GM11168 (cell line): ENCODE measurements around the gene SDK1.

Experiments used
- in situ Hi-C: fragments of 300-500 bp; cut with MboI; formaldehyde crosslinking; loops from one replicate; pipeline ENCODE4 v1.12.0; 2022; ENCODE audit warnings: low sequenced_read_pairs; ENCODE audit not compliant: unreplicated experiment

SDK1 gene

DNA sequence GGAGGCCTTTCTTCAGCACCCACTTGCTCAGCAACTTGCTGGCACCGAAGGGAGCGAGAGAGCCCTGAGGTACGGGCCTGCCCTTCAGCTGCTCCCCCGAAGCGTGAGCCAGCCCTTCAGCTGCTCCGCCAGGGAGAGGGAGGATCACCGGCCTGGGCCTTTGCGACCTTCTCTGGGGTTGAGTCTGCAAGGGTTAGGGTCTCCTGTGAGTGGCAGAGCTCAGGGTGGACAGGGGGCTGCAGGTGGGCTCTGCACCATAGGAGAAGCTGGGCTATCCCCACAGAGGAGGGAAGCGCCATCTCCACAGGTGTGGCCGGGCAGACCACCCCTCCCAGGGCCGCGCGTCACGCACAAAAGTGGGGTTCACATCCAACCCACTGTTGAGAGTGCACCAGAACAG lies 890.5 kb downstream of the SDK1 start:
- in situ Hi-C loops, result no loop called here

DNA sequence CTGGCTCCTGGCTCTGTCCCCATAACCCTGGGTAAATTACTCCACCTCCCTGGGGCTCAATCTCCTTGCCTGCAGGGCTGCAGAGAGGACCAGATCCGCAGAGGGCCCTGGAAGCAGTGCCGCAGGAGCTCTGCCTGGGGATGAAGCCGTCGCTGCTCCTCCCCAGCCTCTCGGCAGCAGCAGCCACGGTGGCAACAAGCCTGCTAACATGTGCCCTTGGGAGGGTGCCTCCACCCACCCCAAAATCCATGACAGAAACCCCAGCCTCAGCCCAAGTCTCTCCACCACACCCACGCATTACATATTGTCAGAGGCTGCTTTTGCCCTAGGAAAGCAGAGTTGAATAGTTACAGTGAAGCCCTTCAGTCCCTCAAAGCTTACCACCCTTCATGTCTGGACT lies 894.6 kb downstream of the SDK1 start:
- in situ Hi-C loops, result no loop called here

DNA sequence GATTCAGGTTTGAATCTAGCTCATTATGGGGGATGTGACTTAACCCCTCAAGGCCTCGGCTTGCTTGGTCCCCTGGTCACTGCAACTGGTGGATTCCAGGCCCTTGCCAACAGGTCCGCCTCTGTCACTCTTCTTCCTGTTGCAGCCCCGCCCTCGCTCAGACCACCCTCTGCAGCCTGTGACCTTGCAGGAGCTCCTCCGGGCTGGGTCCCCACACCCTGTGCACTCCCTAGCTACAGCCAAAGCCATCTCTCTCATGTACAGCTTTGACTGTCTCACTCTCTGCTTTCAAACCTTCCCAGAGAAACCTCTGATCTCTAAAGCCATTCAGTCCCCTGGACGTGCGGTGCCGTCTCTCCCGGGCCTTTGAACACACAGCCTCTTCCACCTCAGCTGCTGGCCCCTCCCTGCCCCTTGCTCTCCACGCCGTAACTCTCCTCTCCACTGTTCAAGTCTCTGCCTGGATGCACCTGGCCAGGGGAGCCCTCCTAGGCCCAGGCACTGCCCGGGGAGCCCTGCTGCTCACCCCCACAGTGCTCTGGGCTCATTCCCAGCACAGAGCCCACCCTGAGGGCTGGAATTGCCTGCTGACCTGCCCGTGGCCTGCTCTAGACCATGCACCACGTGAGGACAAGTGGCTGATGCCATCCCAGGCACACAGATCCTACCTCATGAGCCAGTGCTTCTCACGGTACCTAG lies 895.2 kb downstream of the SDK1 start:
- in situ Hi-C loops, result no loop called here

DNA sequence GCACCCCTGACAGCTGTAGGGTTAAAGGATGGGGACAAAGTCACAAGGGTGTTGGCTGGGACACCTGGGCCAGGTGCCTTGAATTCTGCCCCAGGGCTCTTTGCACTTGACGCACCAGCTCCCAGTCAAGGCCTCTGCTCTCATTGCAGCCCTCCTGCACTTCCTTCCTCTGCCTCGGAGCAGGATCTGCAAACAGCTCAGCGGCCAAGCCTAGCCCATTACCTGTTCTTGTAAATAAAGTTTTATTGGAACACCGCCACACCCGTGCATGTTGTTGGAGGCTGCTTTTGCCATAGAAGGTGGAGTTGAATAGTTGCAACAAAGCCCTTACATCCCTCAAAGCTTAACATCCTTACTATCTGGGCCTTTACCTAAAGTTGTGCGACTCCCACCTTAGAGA lies 897.2 kb downstream of the SDK1 start:
- in situ Hi-C loops, result no loop called here

DNA sequence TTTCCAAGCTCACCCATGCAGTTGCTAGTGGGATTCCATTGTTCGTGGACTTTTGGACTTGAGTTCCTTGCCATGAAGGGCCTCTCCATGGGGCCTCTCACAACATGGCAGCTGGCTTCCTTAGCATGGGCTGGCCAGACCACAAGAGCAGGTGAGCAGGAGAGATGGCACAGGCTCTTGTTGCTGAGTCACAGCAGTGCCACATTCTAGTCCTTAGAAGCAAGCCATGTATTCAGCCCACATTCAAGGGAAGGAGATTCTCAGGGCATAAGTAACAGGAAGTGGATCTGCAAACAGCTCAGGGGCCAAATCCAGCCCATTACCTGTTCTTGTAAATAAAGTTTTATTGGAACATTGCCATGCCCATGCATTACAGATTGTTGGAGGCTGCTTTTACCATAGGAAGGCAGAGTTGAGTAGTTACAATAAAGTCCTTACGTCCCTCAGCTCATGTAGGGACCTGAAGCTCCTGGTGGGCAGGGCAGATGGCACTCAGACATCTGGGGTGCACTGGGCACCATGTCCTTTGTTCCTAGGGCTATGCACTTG lies 899.6 kb downstream of the SDK1 start:
- in situ Hi-C loops, result no loop called here

DNA sequence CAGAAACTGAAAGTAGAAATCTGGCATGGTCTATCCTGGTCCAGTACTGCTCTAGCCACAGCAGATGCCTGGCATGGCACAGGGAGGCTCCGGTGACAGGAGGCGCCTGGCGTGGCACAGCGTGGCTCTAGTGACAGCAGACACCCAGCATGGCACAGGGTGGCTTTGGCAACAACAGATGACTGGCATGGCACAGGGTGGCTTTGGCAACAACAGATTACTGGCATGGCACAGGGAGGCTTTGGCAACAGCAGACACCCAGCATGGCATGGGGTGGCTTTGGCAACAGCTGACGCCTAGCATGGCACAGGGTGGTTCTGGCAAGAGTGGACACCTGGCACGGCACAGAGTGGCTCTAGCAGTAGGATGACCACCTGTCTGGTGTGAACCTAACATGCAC lies 900.5 kb downstream of the SDK1 start:
- in situ Hi-C loops, result no loop called here

DNA sequence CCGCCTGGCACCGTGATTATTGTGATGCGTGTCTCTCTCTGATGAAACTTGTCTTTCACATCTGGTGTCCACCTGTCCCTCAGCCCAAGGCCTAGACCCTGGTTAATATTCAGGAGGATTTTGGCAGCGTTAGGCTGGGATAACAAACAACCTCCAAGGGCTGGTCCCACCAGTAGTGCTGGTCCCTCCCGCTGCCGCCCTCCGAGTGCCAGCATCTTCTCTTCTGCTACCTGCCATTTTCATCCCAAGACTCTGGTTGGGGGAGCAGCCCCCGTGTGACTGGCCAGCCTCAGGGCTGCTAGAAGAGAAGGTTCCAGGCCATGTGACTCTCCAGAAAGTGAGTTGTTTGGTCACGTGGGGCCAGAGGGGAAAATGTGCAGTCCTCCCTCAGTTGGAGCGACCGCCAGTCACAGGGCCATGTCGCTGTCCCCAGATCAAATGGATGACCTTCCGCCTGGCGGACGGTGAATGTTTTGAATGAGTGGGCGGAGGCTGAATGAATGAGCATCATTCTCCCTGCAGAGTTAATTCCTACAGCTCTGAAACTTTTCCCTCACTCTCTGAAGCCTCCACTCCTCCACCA lies 901.2 kb downstream of the SDK1 start:
- in situ Hi-C loops, result no loop called here

DNA sequence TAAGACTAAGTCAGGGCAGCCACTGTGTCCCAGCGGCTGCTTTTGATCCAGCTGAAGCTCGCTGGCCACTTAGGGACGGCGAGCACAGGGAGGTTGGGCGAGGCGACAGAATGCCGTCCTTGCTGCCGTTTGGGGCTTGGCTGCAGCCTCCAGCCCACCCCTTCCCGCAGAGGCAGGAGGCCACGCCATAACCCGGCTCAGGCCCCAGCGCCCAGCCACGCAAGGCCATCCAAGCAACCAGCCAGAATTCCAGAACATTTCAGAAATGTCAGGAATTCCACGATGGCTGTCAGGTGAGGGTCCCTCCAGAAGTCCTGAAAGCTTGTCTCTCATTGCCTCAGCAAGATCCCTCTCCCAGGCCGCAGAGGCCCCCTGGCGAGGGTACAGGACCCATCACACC lies 901.9 kb downstream of the SDK1 start:
- in situ Hi-C loops, result no loop called here

DNA sequence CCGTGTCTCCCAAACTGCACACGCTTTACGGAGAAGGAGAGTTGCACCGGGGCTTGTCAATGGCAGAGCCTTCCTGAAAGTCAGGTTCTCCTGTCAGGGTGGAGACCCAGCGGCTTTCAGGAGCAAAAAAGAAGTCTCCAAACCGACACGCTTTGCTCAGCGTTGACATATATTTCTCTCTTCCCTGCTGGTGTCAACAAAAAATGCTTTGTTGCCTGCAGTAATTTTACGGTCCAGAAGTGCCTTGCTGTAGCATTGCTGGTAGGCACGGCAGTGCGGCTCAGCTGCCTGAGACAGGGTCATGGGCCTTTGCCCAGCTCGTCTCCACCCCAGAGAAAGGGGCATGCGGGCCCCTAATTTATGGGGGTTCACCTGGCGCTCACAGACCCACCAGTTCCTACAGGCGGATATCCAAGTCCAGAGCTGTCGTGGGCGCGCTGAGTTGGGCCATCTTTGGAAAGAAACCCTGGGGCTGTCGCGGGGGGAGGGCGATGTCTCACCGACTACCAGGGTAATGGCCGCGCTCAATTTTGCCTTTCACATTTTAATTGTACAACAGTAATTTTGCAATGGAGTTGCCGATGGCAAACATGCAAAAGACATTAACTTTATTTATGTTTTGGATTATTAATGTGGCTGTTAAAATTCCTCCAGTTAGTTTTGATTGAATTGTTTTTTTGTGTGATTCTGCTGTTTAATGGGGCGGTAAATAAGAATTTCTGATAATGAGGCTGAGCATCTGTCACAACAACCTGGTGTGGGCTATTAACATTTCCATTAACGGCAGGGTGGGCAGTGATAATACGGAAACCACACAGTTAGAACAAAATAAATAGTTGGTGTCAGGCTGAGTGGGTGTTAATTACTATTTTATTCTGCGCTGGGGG lies 902.8 kb downstream of the SDK1 start:
- in situ Hi-C loops, result no loop called here

DNA sequence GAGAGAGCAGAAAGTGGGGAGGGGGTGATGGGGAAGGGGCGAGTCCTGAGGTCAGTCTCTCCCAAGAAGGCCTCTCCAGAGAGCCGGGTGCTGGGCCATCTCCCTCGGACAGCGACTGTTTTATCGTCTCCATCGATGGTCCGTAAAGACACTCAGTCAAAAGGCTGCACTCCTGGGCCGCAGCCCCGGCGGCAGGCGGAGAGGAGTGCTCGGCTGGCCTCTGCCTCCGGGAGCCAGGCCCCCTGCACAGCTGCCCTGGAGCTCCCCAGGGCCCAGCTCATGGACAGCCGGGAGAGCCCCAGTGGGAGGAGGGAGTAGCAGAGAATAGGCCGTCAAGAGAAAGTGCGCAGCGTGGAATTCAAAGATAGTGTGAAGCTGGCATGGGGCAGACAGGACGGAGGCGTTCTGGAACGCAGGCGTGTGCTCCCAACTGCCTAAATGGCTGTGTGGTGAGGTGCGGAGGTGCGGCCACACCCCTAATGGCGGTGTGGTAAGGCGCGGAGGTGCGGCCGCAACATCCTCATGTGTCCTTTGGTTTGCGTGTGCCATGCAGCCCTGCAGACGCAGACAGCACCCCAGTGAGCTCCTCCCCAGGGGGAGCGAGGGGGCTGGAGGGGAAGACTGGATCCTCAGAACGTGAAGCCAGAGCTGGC lies 903.6 kb downstream of the SDK1 start:
- in situ Hi-C loops, result no loop called here

DNA sequence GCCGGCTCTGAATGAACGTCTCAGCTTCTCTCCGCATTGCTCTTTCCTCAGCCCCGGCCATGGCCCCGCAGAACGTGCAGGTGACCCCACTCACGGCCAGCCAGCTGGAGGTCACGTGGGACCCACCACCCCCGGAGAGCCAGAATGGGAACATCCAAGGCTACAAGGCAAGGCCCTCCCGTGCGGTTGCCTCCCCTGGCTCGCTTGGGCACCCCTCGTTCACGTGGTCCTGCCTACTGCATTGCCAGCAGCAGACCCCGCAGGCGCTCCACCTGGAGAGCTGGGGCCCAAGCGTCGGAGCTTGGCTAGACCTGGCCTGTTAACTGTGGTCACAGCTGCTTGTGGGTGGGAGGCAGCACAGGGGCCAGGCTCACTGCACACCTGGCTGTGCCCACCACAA lies 904.8 kb downstream of the SDK1 start:
- in situ Hi-C loops, result no loop called here

DNA sequence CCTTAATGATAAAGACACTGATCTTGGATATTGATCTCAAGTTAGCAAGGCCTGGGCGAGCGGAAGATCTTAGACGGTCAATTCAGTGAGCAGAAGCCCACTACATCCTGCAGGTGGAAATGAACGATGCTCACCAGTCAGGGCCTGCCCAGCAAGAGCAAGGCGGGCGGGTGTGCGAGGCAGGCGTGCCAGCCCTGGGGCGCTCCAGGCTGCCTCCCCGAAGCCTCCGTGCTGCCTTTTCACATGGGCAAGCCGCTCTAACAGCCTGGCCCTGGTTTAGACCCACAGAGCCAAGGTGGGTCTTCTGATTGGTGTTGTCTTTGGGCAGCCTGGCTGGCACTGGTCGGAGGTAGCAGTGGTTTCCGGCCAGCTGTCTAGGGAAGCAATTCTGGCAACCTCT lies 906.0 kb downstream of the SDK1 start:
- in situ Hi-C loops, result no loop called here

DNA sequence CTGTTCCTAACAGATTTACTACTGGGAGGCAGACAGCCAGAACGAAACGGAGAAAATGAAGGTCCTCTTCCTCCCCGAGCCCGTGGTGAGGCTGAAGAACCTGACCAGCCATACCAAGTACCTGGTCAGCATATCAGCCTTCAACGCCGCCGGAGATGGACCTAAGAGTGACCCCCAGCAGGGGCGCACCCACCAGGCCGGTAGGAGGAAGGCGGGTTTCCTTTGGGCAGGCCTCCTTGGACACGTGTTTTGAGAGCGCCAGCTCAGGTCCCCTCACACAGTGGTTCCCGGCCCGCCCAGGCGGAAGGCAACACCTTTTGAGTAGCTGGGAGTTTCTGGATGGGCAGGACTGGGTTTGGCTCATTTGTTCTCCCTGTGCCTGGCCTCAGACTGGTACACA lies 907.0 kb downstream of the SDK1 start:
- in situ Hi-C loops, result no loop called here

DNA sequence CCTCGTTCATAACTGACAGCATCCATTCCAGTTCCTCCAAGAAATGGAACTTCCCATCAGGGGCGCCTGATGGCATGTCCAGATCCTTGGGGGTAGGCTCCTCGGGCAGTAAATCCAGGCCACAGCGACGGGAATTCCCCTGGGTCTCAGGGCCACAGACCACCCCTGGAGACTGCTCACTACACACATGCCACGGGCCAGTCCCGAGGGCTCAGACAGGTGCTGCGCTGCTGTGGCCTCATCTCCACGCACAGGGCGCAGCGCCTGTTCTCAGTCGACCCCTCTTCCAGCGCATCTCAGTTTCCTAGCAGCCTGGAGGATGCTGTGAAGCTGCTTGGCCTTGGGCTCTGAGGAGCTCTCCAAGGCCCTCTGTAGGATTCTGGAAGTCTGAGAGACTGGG lies 907.5 kb downstream of the SDK1 start:
- in situ Hi-C loops, result no loop called here

DNA sequence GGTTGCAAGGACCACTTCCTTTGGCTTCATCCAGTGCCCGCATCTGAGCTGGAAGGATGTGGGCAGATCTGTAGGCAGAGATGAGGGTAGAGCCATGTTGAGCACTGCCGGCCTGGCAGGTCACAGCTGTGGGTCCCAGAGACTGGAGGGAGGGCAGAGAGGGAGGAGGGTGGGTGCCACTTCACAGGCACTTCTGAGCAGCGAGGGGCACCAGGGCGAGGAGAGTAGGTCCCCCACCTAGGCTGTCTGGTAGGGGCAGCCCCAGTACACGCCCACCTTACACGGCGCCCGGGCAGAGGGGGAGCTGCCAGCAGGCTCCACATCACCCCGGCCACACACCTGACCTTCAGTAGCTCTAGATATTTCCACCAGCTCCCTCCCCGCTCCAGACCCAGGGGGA lies 908.1 kb downstream of the SDK1 start:
- in situ Hi-C loops, result no loop called here

DNA sequence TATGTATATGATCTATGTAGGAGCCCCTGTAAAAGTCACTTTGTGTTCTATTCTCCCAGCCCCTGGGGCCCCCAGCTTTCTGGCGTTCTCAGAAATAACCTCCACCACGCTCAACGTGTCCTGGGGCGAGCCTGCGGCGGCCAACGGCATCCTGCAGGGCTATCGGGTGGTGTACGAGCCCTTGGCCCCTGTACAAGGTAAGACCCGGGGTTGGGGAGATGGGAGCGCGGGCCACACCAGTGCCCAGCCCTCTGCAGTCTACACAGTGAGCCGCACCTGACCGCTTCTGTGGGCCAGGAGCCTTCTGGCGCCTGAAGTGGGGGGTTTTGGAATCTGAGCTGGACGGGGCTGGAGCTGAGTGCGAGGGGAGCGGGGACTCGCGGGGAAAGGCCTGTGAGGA lies 908.9 kb downstream of the SDK1 start:
- in situ Hi-C loops, result no loop called here

DNA sequence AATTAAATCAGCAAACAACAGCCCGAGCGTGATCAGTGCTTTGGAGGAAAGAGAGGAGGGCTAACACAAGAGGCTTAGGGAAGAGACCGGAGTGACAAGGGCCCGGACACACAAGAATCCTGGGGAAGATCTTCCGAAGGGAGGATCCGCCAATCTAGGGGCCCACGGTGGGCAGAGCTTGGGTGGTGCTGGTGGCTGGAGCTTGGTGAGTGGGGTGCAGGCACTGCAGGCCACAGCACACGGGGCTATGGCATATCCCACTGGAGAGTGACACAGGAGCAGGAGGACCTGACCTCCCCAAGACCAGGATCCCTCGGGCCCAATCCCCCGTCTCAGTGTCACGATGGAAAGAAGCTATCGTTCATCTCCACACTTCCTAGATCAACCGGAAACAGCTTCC lies 909.8 kb downstream of the SDK1 start:
- in situ Hi-C loops, result no loop called here

DNA sequence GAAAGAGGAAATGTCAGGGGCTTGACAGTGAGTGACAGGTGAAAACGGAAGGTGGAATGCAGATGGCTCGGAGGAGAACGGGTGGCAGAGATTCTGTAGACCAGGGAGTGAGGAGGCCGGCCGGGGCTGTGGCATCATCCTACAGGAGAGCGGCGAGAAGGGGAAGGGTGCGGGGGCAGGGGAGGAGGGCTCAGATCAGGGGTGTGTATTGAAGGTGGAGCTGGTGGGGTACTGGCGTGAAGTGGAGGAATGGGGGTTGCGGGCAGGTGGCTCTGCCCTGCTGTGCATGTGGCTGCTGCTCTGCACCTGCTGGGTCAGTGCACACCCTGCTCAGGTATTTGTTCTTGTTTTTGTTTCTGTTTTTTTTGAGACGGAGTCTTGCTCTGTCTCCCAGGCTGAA lies 910.2 kb downstream of the SDK1 start:
- in situ Hi-C loops, result no loop called here

DNA sequence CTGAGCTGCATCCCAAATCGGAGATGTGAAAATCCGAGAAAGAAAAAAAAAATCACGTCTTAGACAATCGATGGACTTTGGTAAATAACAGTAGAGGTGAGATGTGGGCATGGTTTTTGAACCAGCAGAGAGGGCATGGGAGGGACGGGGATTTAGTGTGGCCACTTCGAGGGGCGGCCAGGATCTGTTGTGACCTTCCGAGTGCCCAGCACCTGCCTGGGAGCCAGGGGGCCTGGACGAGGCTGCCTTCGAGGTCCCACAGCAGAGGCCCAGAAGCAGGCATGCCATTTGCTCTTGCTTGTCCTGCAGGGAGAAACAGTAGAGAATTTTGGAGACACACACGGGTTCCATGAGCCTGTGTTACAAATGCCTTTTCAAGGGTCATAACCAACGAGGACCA lies 911.3 kb downstream of the SDK1 start:
- in situ Hi-C loops, result no loop called here

DNA sequence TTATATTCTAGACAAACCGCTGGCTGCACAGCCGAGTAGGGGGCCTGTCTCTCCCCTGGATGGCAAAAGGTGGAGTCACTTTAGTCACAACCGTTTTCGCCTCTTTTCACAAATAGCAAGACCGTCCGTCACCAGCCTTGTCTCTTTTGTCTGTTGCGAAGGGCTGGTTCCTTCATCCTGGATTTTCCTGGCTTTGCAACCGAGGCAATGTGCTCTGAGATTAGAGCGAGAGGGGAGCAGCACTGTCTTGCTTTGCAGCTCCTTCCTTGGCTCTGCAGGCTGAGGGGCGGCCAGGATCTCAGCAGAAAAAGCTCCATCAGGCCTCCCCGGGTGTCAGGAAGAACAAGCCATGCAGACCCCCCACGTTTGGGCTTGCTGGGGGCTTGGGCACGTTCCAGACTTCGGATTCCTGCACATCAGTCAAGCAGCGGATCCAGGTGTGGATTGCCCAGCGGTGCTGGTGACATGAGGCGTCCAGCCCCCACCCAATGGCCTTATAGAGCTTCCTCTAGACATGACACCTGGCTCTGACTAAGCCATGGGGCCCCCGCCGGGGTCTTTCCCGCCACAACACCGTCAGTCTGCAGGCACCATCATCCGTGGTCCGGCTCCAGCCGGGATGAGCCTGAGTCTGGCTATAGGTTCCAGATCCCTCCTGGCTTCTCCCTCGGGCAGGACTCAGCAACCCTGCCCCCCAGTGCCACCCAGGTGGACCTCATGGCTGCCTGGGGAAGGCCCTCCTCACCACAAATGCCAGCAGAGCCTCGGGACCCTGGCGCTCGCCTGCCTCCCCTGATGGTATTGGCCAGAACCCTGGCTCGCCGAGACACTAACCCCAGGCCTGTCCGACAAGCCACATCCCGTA lies 913.5 kb downstream of the SDK1 start:
- in situ Hi-C loops, result no loop called here
